Measurements from ENCODE around the gene DCP1B.

DNA sequence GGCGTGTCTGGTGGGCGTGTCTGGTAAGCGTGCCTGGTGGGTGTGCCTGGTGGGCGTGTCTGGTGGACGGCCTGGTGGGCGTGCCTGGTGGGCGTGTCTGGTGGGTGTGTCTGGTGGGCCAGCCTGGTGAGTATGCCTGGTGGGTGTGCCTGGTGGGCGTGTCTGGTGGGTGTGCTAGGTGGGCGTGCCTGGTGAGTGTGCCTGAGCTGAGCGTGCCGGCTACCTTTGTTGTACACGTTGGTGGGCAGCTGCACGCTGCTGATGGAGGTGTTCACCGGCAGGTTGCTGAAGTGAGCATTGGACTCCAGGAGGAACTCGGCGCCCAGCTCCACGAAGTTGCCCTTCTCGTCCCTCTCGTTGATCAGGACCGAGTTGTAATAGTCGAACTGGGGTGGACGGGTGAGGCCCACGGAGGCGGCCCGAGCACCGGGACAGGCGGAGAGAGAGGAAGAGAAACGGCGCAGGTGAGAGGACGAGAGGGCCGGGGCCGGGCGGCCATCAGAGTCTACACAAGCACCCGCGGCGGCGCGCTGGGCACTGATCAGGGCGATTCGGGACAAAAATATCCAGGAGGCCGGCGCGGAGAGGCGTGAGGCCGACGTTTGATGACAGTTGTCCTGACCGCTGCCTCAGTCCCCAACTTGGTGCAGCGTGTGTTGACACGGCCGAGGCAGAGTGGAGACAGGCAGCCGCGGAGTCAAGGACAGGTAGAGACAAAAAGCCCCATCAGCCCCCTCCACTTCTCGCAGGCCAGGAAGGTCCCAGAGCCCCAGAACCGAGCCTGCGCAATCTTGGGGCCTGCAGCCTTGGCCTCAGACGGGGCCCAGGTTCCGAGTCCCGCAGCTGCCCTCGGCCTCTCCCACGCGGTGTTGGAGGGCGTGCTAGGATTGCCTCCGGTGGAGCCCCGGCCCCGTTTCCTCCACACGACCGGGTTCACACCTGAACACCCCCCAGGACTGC is 96.3 kb downstream of the DCP1B start:
- TF ChIP-seq GABPA (IDR thresholded peaks at IDR 0.05 in 1 of 2, conservative IDR thresholded peaks at IDR 0.05 in 1 of 2), result no peak
- TF ChIP-seq, protein P1, sequence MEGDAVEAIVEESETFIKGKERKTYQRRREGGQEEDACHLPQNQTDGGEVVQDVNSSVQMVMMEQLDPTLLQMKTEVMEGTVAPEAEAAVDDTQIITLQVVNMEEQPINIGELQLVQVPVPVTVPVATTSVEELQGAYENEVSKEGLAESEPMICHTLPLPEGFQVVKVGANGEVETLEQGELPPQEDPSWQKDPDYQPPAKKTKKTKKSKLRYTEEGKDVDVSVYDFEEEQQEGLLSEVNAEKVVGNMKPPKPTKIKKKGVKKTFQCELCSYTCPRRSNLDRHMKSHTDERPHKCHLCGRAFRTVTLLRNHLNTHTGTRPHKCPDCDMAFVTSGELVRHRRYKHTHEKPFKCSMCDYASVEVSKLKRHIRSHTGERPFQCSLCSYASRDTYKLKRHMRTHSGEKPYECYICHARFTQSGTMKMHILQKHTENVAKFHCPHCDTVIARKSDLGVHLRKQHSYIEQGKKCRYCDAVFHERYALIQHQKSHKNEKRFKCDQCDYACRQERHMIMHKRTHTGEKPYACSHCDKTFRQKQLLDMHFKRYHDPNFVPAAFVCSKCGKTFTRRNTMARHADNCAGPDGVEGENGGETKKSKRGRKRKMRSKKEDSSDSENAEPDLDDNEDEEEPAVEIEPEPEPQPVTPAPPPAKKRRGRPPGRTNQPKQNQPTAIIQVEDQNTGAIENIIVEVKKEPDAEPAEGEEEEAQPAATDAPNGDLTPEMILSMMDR (IDR thresholded peaks at IDR 0.05; ENCODE audit: low read depth, low read length, missing input control), result no peak
- no peak for TF ChIP-seq YY1 (IDR thresholded peaks at IDR 0.05)
- no peak for TF ChIP-seq RAD21 (IDR thresholded peaks at IDR 0.05)
